Right forelimb (tissue), 1 donor: ENCODE measurements around the gene LRP1B.

Source experiments
- DNase-seq: peaks from one replicate; pipeline ENCODE4 v3.0.0-alpha.2; 2018

The LRP1B gene

DNA sequence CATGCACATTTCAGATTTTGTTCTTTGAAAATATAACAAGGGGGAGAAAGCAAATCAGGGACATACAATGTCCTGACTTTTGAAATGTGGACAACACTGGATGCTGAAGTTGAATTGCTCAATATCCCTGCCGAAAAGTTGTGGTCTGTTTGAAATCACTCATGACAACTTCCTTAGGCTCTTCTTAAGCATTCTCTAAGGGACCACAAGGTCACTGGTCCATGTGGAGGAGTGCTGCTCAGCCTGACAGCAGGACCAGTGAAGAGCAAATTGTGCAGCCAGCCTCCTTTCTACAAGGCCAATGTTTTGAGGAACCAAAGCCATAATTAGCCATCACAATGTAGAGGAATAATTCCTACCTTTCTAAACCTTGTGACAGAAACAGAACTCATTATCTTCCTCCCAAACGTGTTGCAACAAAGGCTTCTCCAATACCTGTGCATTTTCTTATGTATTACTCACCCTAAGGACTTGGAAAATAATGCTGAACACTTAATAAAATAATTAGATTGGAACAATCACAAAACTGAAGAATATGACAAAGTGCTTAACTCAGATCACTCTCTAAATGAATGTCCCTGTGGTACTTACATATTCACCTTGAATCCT is 1873.0 kb downstream of the LRP1B start:
- no peak for DNase-seq

DNA sequence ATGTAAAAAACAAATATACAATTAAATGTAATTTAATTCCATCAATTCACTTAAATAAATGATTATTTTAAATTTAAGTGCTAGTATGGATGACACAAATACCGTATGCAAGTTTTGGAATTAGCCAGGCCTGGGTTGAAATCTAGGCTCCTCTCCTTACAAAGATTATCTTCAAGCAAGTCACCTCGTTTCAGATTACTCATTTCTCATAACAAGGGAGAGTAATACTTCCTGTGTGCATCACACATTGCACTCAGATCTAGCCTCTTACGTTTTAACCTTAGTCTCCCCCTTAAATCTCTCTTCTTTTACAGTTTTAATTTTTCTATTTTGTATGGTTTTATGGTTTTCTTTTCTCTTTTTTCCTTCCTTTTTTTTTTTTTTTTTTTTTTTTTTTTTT is 1874.7 kb downstream of the LRP1B start:
- no peak for DNase-seq

DNA sequence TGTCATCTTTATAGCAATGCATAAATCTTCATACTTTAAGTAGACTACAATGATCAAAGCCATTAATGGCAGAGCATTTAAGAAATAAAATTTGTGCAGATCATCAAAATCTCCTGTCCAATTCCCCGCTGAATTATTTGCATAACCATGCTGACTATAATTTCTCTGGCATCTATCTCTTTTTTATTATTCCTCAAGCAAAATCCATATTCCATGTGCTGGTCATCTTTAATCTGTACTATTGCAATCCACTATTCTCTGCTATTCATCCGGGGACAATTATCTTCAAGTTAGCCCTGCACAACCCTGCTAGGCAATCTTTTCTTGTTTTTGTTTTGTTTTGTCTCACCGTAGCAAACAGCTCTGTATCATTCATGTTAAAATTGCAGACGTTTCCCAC is 1881.0 kb downstream of the LRP1B start:
- no peak for DNase-seq

DNA sequence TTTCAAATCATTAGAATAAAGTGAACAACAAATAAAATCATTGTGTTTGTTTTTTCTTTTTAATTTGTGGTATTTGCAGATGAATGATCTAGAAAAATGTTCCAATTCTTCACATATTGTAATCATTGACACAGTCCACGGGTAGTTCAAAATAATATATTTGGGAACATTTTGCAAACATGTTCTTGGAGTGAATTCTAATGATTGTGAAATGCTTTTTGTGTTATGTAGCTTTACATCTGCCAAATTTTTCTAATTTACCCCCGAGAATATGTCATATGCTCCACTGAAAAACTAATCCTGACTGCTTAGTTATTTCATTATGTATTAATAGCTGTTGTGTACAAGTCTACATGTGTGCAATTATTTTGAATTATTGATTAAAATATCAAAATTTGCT is 1882.2 kb downstream of the LRP1B start:
- DNase-seq = no peak

DNA sequence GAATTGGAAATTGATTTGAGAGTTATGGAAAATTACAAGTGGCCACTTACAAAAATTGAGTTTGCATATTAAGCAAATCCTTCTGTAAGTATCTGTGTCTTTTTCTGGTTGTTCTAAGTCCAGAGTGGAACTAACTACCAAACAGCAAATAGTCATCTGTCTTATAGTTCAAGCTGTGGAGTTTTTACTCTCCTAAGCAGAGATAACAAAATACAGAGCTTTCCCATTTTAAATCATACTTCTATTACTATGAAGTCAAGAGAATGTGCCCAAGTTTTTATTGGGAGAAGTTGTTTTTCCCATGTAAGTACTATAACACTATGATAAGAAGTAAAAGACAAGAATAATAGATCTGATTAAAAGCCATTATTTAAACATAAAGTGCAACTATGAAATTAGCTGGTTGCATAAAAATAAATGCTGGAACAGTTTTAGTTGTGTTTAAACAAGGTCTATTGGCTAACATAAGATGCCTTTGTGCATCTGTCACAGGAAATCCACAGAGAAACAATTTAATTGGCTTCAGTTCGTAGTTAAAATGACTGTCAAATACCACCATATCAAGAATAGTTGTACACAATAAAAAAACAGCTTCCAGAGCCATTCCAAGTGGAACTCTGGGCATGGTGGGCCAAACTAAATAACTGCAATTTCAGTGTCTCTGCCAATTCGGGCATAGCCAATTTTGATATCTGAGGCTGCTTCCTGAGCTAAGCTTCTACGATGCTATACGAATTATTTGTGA is 1883.2 kb downstream of the LRP1B start:
- DNase-seq = no peak

DNA sequence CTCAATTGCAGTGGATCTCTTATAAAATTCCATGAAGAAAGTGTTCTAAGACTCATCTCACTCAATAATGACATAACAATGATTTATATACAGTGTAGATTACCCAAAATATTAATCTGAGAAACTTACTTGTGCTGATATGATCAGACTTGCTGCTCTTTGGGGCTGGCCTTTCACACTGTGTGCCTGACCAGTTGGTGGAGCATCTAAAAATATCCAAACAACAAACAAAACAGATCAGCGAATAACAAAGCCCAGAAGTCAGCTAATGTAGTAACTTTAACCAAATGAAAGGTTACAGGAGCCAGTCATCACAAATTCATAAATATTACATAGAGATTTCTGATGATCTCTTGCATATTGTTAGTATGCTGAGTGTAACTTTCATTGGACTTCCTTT is 1883.9 kb downstream of the LRP1B start:
- DNase-seq = no peak

DNA sequence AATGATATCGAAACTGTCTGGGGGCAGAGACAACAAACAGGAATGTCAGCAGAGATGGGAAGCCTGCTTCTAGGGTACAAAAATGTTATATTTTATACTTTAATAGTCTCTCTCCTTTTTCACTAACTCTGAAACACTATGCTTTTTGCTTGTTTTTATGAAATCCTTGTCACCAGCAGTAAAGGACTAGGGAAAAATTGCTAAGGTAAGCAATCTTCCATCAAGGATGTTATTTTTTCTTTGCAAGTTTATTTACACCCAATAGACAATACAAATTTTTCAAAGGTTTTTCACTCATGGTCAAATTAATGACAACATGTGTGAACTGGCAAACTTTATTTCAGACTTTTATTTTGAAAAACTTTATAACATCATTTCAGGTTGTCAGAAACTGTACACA is 1884.8 kb downstream of the LRP1B start:
- no peak for DNase-seq

DNA sequence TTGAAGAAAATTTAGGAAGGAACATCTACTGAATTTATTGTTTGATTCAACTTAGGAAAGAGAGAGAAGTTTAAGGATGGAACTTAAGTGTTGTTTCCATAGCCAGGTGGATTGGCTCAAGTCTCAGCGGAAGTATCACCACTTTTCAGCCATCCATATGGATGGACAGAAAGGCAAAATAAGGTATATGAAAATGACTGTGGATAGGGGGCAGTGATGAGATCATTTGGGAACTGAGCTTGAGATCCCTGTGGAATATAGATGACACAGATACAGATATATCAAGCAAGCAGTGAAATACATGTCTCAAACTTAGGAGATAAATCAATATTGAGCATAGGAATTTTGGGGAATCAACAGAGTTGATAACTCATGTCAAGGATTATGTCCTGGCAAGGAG is 1887.9 kb downstream of the LRP1B start:
- no peak for DNase-seq

DNA sequence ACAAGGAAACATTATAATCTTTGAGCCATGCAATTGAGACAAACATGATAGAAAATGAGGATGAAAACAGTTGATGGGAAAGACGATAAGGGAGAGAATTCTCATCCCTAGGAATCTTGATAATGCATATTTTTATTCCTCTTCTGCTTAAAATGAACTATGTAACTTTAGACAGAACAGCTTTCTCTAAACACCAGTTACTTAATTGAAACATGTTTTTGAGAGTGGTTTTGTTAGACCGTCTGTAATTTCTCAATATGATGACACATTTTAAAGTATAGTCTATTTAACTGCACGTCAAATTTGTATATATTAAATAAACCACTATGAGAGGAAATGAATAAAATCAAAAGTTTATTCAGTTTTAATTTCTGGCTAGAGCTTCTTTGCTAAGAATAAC is 1896.7 kb downstream of the LRP1B start:
- DNase-seq = no peak

DNA sequence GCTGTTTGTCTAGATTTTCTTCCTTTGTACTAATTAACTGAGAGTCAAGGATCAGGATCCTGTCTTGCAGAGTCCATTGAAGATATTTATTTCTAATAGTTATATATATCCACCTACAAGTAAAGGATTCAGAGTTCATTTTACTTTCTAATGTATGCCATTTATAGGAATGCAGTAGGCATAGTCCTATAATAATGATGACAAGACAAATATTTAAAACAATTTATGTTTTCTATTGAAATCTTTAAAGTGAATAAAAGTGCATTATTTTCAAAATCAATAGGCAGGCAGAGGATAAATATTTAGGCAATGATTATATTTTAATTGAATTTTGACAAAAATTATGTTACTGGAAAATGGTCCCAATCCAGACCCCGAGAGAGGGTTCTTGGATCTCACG is 1919.9 kb downstream of the LRP1B start:
- DNase-seq = no peak

DNA sequence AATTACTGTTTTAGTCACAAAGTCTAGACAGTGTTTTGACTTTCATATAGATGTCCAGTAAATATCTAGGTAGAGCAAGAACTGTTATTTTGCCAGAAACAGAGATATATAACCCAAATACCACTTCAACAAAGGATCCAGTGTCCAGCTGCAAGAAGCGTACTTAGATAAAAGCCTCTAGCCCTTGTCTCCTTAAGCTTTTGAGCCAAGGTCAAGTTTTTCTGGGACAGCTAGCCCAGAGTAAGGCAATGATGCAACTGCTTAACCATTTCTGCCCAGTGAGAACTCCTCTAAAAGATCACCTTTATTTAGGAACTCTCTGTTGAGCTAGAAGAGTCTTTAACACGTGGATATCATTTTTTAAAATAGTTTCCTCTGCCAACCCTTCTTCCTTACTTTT is 1925.7 kb downstream of the LRP1B start:
- DNase-seq = no peak

DNA sequence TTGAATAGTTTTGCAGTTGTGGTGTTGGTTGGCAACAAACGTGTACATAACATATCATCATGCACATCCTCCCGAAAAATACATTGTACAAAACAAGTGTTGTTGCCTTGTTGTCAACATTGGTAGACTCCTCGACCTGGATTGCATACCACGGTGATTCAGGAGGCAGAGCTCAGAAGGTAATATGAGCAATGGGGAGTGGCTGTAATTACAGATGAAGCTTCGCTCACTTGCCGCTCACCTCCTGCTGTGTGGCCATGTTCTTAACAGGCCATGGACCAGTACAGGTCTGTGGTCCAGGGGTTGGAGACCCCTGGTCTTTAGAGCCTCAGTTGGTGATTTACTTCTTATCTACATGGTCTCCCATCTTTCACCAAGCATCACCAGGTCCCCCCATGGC is 1927.5 kb downstream of the LRP1B start:
- no peak for DNase-seq

DNA sequence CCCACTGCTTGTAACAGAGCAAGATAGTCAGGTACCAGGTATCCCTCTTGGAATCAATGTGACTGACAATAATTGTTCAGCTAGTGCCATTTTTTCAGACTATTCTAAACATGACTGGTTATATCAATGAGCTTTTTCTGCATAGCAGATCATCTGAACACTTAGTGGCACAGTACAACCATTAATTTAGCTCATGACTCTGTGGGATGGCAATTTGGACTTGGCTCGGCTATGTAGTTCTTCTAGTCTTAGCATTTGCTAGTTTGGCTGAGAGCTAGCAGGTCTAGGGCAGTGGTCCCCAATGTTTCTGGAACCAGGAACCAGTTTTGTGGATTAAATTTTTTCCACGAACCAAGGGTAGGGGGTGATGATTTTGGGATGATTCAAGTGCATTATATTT is 1929.2 kb downstream of the LRP1B start:
- DNase-seq = no peak

DNA sequence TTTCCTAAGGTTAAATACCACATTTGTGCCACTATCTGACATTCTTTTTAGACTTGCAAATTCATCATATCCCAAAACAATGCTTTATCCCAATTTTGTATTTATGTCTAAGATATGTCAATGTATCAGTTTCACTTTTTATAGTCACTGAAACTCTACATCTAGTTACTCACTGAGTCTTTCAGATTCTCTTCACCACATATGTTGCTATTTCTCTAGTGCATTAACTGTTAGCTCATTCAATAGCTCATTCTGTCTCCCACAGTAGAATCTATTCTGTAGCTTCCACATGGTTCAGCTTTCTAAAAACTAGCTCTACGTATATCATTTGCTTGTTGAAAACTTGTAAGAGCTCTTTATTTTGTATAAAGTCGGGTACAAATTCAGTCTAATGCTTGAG is 1930.1 kb downstream of the LRP1B start:
- no peak for DNase-seq

DNA sequence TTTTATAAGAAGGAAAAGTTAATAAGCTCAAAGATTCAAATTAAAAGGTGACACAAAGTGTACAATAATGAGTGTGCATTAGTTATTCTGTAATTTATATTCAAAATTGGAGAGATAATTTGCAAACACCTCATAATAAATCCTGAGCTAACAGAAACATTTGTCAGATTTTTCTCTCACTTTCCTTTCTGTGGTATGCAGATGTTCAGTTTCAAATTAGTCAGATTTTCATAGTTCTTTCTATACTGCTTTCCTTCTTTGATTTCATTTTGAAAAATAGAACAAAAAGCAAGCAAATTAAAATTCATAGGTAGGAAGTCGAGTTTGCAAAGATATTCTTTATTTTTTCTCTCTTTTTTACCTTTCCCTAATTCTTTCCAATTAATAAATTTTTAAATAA is 1930.5 kb downstream of the LRP1B start:
- no peak for DNase-seq

DNA sequence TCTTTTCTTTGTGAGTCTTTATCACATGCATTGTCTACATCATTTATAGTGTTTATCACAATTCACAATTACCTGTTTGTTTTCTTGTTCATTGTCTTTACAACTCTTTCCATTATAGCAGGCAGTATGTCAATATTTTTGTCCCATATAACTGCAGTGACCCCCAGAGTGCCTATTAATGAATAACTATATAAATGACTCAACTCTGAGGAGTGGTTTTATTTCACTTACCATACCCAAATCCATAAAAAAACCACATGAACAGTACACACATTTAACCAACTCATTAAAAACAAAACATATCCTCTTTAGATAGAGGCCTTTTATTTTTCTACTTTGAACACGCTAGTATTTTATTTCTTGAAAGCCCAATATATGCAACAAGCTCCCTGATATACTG is 1931.5 kb downstream of the LRP1B start:
- DNase-seq = no peak

DNA sequence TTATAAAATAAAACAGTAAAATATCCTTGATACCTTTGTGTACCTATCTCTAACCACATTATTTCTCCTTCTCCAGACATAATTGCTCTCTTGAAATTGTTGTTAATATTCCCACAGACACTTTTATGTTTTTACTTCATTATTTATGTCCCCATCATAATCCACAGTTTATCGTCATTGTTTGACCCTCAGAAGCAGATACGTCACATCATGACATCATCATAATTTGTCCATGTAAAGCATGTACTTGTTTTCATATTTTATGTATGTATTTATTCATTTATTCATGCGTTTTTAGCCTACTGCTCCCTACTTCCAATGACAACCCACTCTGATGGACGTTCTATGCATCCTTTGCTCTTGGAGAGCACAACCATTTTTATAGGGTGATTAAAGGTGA is 1943.7 kb downstream of the LRP1B start:
- DNase-seq = no peak

DNA sequence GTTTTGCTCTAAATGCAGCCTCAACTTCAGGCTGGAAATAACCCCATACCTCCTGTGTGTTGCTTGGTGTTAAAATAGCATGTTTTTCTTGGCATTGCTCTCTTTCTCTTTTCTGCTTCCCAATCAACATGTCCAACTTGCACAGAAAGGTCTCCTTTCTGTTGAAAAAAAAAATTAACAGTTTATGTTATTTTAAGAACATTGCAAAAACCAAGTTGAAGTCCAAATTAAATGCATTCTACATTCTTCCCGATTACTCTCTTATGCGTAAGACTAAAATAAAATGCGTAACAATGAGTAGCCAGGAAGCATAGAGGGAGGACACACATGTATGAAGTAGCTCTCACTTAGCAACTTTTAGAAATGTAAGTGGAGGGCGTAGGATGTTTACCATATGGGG is 1944.5 kb downstream of the LRP1B start:
- DNase-seq = no peak

DNA sequence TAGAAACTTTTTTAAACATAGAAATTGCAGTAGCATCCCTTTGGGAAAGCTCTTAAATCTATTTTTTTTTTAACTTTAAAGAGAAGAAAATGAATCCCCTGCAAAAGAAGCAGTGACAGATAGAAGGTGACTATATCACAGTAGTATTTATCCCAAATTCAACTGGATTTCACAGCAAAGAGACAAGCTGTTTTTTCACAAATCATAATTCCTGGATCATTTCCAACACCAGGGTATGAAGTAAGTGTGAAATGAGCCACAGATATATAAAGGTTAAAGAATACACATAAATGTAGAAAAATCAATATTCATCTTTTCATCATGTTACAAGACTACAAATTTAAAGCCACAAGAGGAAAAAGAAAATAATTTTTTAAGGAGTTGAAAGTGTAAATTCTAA is 1945.7 kb downstream of the LRP1B start:
- no peak for DNase-seq

DNA sequence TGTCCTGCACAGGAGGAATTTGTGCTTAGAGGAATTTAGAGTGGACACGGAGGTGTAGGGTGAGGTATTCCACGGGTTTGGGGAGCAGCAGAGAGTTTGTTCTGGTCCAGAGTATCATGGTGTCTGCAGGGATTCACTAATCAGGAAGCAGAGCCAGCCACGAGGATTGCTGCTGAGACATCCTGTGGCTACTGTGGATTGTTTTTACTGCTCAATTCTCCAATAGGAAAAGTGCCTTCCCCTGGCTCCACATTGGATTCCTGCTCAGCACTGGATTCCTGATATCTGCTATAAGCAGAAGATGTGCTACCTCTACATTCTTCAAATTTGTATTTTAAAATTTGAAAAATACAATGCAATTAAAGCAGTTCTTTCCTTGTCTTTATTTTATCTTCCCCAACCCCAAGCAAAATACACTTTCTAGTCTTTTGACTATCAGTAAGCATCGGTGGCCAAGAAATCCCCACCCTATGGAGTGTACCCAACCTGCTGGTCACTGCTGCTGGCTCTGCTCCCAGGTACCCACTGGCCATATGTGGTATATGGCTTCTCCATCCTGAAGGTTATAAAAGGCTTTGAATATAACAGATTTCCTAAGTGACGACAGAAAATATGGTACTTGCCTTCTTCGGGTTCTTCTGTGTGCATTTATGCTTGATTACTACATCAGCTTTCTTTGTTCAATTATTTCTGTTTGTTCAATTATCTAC is 1947.6 kb downstream of the LRP1B start:
- DNase-seq = no peak
